Fibroblast of lung (primary cell): ENCODE data around the gene CAMSAP2. TPM values are rescaled to one million over a fixed set of nuclear protein-coding genes. Genes with fewer than 3 reads are reported as not detected.

ENCODE experiments used
- DNase-seq, 2 donors: peaks; one replicate each; pipeline versions ENCODE4 v3.0.0 to v3.0.0-alpha.2; 2010; ENCODE audit warnings: low read depth in 2 of 2
- H2AFZ ChIP-seq: 2 replicates; pipeline ENCODE4 v1.5.1; 2012; ENCODE audit warnings: low read length, control low read depth, inconsistent platforms
- H3K27ac ChIP-seq: 2 replicates; pipeline ENCODE4 v1.5.1; 2011; ENCODE audit warnings: low read length, control low read depth; ENCODE audit not compliant: insufficient read depth
- H3K27me3 ChIP-seq: 2 replicates; pipeline ENCODE4 v1.5.1; 2011; ENCODE audit warnings: mild to moderate bottlenecking, low read length; ENCODE audit not compliant: control insufficient read depth, insufficient read depth
- H3K36me3 ChIP-seq: 2 replicates; pipeline ENCODE4 v1.5.1; 2011; ENCODE audit warnings: low read length; ENCODE audit not compliant: control insufficient read depth, insufficient read depth
- H3K4me1 ChIP-seq: 2 replicates; pipeline ENCODE4 v1.5.1; 2011; ENCODE audit warnings: low read length; ENCODE audit not compliant: control insufficient read depth, insufficient read depth; ENCODE audit errors: extremely low read depth
- H3K4me2 ChIP-seq: 2 replicates; pipeline ENCODE4 v1.5.1; 2011; ENCODE audit warnings: low read length, control low read depth; ENCODE audit not compliant: insufficient read depth; ENCODE audit errors: extremely low read depth
- H3K4me3 ChIP-seq, 4 experiments: fragments of 200-600 bp in 1 of 4; sonication (generic) in 1 of 4; replicated peaks in 1 of 4; 2 replicates each; pipeline ENCODE4 v1.5.1; 2011 to 2016; ENCODE audit warnings: low read length in 4 of 4, low read depth in 3 of 4, mild to moderate bottlenecking in 3 of 4, control low read depth in 2 of 4, inconsistent platforms in 1 of 4, mixed read lengths in 1 of 4; ENCODE audit not compliant: insufficient read depth in 1 of 4; ENCODE audit errors: control extremely low read depth in 1 of 4
- H3K79me2 ChIP-seq: 2 replicates; pipeline ENCODE4 v1.5.1; 2012; ENCODE audit warnings: mild to moderate bottlenecking, low read length, inconsistent platforms; ENCODE audit not compliant: control insufficient read depth, insufficient read depth
- H3K9ac ChIP-seq: 2 replicates; pipeline ENCODE4 v1.5.1; 2011; ENCODE audit warnings: mild to moderate bottlenecking, low read length, control low read depth; ENCODE audit not compliant: insufficient read depth
- H3K9me3 ChIP-seq: 2 replicates; pipeline ENCODE4 v1.5.1; 2012; ENCODE audit warnings: low read depth, low read length; ENCODE audit not compliant: control insufficient read depth, insufficient read depth
- H4K20me1 ChIP-seq: 2 replicates; pipeline ENCODE4 v1.5.1; 2011; ENCODE audit warnings: low read length; ENCODE audit not compliant: control insufficient read depth, insufficient read depth; ENCODE audit errors: extremely low read depth
- CTCF ChIP-seq, 2 donors: IDR thresholded peaks in 1 of 2; conservative IDR thresholded peaks in 1 of 2; 1 replicate in 1 of 2; 2 replicates in 1 of 2; pipeline ENCODE4 v1.5.1; 2011 to 2012; ENCODE audit warnings: low read length in 2 of 2, control low read depth in 1 of 2, inconsistent platforms in 1 of 2, low read depth in 1 of 2, mild to moderate bottlenecking in 1 of 2
- EZH2 ChIP-seq: IDR thresholded peaks from 2 replicates; pipeline ENCODE4 v1.5.1; 2012; ENCODE audit warnings: low read length, control low read depth, mild to moderate bottlenecking; ENCODE audit errors: missing control alignments
- polyA plus RNA-seq, 2 donors: library from polyadenylated mRNA; depleted of rRNA in 1 of 2; stranded (reverse) in 1 of 2; unstranded in 1 of 2; fragments of >200 nt; gene quantifications; 2 replicates each; pipeline ENCODE4 v1.2.1, GENCODE V29; 2011 to 2012; ENCODE audit warnings: missing spikeins in 1 of 2
- total RNA-seq: library from RNA; depleted of rRNA; stranded (reverse); fragments of >200 nt; gene quantifications from 2 replicates; pipeline ENCODE4 v1.2.1, GENCODE V29; 2014

Gene CAMSAP2
- total and polyA plus RNA-seq, 2 donors (not counting 1 experiment from before 2014, with no cell fraction given): 22.3 to 32.5 TPM

- no peaks in the 10 kb centered on the region for H3K79me2 ChIP-seq
- H3K9ac ChIP-seq: no peak overlapping the region
- TF ChIP-seq EZH2 (no peak), CTCF (conservative IDR thresholded peaks at IDR 0.05 in 1 of 2, IDR thresholded peaks at IDR 0.05 in 1 of 2; ENCODE audit: low read depth in 1 of 2, low read length in 2 of 2) (no peak)
- no peak overlapping the region for H2AFZ ChIP-seq
- no peaks in the 10 kb centered on the region for H3K36me3 ChIP-seq
- peaks cover 5% of the 10 kb centered on the region for H3K27me3 ChIP-seq
- peak in 1 of 2 donors; percentile 59 for DNase-seq
- H3K4me2 ChIP-seq: no peak overlapping the region
- H3K4me3 ChIP-seq: no peak overlapping the region
- no peaks in the 10 kb centered on the region for H4K20me1 ChIP-seq
- no peaks in the 10 kb centered on the region for H3K4me1 ChIP-seq
- no peaks in the 10 kb centered on the region for H3K9me3 ChIP-seq
- no peak overlapping the region for H3K27ac ChIP-seq
Measured at GRCh38 chr1:200905411-200906052, 166.8 kb downstream of the CAMSAP2 start.

GRCh38 chr1:200906491-200906890 lies 167.8 kb downstream of the CAMSAP2 start:
- Histone ChIP-seq H4K20me1 (no peaks in the 10 kb centered on the region), H3K27me3 (peaks cover 5% of the 10 kb centered on the region), H2AFZ (no peak overlapping the region), H3K4me2 (no peak overlapping the region), H3K27ac (no peak overlapping the region), H3K4me1 (no peaks in the 10 kb centered on the region), H3K79me2 (no peaks in the 10 kb centered on the region), H3K9me3 (no peaks in the 10 kb centered on the region), H3K4me3 (no peak overlapping the region), H3K9ac (no peak overlapping the region), H3K36me3 (no peaks in the 10 kb centered on the region)
- TF ChIP-seq EZH2 (no peak), CTCF (conservative IDR thresholded peaks at IDR 0.05 in 1 of 2, IDR thresholded peaks at IDR 0.05 in 1 of 2; ENCODE audit: low read depth in 1 of 2, low read length in 2 of 2) (no peak)
- DNase-seq: no peak

- no peak for DNase-seq
- Histone ChIP-seq H2AFZ (no peak overlapping the region), H3K4me3 (no peak overlapping the region), H4K20me1 (no peaks in the 10 kb centered on the region), H3K36me3 (no peaks in the 10 kb centered on the region), H3K4me1 (no peaks in the 10 kb centered on the region), H3K27me3 (peaks cover 5% of the 10 kb centered on the region), H3K9ac (no peak overlapping the region), H3K9me3 (no peaks in the 10 kb centered on the region), H3K27ac (no peak overlapping the region), H3K4me2 (no peak overlapping the region), H3K79me2 (no peaks in the 10 kb centered on the region)
- no peak for TF ChIP-seq CTCF (conservative IDR thresholded peaks at IDR 0.05 in 1 of 2, IDR thresholded peaks at IDR 0.05 in 1 of 2; ENCODE audit: low read depth in 1 of 2, low read length in 2 of 2)
- no peak for TF ChIP-seq EZH2
Measured at GRCh38 chr1:200907611-200908097, 169.0 kb downstream of the CAMSAP2 start.
